ENCODE data around the gene SLC26A5. TPM values are rescaled to one million over a fixed set of nuclear protein-coding genes. Genes with fewer than 3 reads are reported as not detected.

Gene SLC26A5
- total and polyA plus RNA-seq, 7 donors: 0.04 to 0.54 (median 0.34) TPM; not detected in 3

DNA sequence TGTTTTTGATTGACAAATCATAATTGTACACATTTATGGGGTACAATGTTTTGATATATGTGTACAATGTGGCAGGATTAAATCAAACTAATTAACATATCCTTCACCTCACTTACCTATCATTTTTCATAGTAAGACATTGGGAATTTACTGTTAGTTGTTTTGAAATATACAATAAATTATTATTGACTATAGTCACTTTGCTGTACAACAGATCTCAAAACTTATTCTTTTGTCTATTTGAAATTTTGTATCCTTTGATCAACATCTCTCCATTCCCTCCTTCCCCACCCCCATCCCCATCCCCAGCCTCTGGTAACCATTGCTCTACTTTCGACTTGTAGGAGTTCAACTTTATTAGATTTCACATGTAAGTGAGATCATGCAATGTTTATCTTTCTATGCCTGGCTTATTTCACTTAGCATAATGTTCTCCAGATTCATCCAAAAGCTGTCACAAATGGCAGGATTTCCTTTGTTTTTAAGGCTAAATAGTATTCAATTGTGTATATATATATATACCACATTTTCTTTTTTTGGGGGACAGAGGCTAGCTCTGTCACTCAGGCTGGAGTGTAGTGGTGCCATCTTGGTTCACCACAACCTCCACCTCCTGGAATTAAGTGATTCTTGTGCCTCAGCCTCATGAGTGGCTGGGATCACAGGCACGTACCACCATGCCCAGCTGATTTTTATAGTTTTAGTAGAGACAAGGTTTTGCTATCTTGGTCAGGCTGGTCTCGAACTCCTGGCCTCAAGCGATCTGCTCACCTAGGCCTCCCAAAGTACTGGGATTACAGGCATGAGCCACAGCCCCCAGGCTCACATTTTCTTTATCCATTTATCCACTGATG lies 23.3 kb upstream of the SLC26A5 start:
- TF ChIP-seq POLR2A (IDR thresholded peaks at IDR 0.05) (no peak), POLR2AphosphoS5 (IDR thresholded peaks at IDR 0.05) (peak in 1 of 4 donors; percentile 28)
- TF ChIP-seq, protein P1, sequence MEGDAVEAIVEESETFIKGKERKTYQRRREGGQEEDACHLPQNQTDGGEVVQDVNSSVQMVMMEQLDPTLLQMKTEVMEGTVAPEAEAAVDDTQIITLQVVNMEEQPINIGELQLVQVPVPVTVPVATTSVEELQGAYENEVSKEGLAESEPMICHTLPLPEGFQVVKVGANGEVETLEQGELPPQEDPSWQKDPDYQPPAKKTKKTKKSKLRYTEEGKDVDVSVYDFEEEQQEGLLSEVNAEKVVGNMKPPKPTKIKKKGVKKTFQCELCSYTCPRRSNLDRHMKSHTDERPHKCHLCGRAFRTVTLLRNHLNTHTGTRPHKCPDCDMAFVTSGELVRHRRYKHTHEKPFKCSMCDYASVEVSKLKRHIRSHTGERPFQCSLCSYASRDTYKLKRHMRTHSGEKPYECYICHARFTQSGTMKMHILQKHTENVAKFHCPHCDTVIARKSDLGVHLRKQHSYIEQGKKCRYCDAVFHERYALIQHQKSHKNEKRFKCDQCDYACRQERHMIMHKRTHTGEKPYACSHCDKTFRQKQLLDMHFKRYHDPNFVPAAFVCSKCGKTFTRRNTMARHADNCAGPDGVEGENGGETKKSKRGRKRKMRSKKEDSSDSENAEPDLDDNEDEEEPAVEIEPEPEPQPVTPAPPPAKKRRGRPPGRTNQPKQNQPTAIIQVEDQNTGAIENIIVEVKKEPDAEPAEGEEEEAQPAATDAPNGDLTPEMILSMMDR (IDR thresholded peaks at IDR 0.05): no peak
- intact Hi-C loops (cut with DNase I): no loop called here
- WGBS, 2 donors: 82 to 85% methylated on average over 4 of the region's 4 CpGs
- Histone ChIP-seq H3K9me3 (no peaks in the 10 kb centered on the region), H3K27me3 (no peaks in the 10 kb centered on the region), H3K4me1 (no peaks in the 10 kb centered on the region), H3K4me3 (no peak overlapping the region), H3K27ac (no peak overlapping the region), H3K36me3 (no peaks in the 10 kb centered on the region)
- DNase-seq: no peak

DNA sequence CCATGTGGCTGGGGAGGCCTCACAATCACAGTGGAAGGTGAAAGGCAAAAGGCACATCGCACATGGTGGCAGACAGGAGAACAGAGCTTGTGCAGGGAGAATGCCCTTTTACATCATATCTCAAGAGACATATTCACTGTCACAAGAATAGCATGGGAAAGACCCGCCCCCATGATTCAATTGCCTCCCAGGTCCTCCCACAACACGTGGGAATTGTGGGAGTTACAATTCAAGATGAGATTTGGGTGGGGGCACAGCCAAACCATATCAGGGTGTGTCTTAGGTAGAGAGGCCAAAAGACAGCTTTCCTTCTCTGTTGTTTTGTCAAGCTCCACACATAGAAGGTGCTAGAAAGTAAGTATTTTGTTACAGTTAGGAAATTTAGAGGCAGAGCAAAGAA lies 20.8 kb upstream of the SLC26A5 start:
- TF ChIP-seq, protein P1 (IDR thresholded peaks at IDR 0.05): no peak
- TF ChIP-seq POLR2A (IDR thresholded peaks at IDR 0.05) (no peak), EP300 (IDR thresholded peaks at IDR 0.05) (no peak), POLR2AphosphoS5 (IDR thresholded peaks at IDR 0.05) (no peak)
- H3K4me3 ChIP-seq: no peak overlapping the region
- no peaks in the 10 kb centered on the region for H3K27me3 ChIP-seq
- no peak overlapping the region for H3K27ac ChIP-seq
- intact Hi-C loops (cut with DNase I): no loop called here
- WGBS, 2 donors: 41 to 52% methylated on average over 3 of the region's 3 CpGs
- H3K9me3 ChIP-seq: no peaks in the 10 kb centered on the region
- H3K36me3 ChIP-seq: no peaks in the 10 kb centered on the region
- H3K4me1 ChIP-seq: no peaks in the 10 kb centered on the region
- DNase-seq: no peak

DNA sequence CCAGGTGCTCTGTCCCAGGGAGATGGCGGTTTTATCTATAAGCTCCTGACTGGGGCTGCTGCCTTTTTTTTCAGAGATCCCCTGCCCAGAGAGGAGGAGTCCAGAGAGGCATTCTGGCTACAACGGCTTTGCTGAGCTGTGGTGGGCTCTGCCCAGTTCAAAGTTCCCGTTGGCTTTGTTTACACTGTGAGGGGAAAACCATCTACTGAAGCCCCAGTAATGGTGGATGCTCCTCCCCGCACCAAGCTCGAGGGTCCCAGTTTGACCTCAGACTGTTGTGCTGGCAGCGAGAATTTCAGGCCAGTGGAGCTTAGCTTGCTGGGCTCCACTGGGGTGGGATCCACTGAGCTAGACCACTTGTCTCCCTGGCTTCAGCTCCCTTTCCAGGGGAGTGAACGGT lies 16.4 kb upstream of the SLC26A5 start:
- TF ChIP-seq EP300 (IDR thresholded peaks at IDR 0.05) (no peak), POLR2AphosphoS5 (IDR thresholded peaks at IDR 0.05) (no peak), POLR2A (IDR thresholded peaks at IDR 0.05) (no peak)
- TF ChIP-seq, protein P1 (IDR thresholded peaks at IDR 0.05): no peak
- DNase-seq: no peak
- Histone ChIP-seq H3K4me3 (no peak overlapping the region), H3K4me1 (no peaks in the 10 kb centered on the region), H3K36me3 (no peaks in the 10 kb centered on the region), H3K27me3 (no peaks in the 10 kb centered on the region), H3K27ac (no peak overlapping the region), H3K9me3 (peaks cover 0 to 2% (median 0%) of the 10 kb centered on the region in 4 donors)
- 65 to 77% methylated on average over 7 of the region's 7 CpGs for WGBS, 2 donors
- intact Hi-C loops (cut with DNase I): no loop called here

DNA sequence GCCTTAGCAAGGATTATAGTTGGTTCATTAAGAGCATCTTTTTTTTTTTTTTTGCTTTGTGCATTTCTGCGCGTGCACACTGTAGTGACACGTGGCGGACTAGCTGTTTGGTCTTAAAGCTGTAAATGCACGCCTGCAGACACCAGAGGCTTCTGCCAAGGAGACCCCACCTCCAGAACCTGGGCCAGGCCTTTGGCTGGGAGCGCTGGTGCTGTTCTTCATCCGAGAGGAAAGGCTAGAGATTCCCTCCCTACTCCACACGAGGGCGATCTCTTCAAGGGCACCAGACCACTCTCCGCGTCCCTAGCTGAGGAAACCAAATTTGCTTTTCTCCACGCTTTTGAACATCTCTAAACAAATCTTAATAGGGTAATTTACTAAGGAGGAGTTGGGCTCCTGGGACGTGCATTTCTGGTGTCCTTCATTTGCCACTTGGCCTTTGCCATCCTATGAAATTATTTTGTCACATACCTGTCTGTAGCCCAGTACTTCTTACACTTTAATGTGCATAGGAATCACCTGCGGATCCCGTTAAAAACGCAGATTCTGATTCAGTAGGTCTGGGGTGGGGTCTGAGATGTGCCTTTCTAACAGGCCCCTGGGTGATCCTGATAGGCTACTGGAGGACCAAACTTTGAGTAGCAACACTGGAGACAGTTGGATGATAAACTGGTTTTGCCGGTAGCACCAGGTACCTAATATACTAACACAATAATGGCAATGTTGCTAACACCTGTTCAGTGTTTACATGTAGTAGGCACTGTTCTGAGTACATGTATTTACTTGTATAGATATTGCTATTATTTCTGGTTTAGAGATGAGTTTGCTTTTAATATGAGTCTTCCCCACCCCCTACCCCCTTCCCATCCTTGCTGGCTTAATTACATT lies 1.3 kb upstream of the SLC26A5 start:
- no peak for DNase-seq
- Histone ChIP-seq H3K27me3 (peaks cover 5 to 54% (median 22%) of the 10 kb centered on the region in 3 donors), H3K36me3 (no peaks in the 10 kb centered on the region), H3K4me1 (peaks cover 0 to 14% (median 11%) of the 10 kb centered on the region in 4 donors), H3K27ac (no peak overlapping the region), H3K9me3 (no peaks in the 10 kb centered on the region), H3K4me3 (no peak overlapping the region)
- TF ChIP-seq POLR2A (IDR thresholded peaks at IDR 0.05): no peak
- TF ChIP-seq, protein P1 (IDR thresholded peaks at IDR 0.05): peak in 1 of 4 experiments; percentile 29
- intact Hi-C loops (cut with DNase I): no loop called here
- 3 to 11% methylated on average over 17 of the region's 17 CpGs for WGBS, 2 donors

Data from sigmoid colon (tissue), 7 donors.